WTC11 (cell line): ENCODE measurements around the gene HHIPL1. TPM values are rescaled to one million over a fixed set of nuclear protein-coding genes. Genes with fewer than 3 reads are reported as not detected.

Source experiments
- ATAC-seq: fragments of 200-7000 bp; cut with Tn5 transposase; 2 replicates; pipeline ENCODE4 v1.10.0; 2021; ENCODE audit warnings: mild to moderate bottlenecking, moderate library complexity
- CTCF ChIA-PET: fragments of 300-600 bp; sonication (Branson Sonifier 250); formaldehyde crosslinking; loops from one replicate; lab custom pipeline; 2021; ENCODE audit warnings: antibody characterized with exemption; lab: Charles Lee
- POLR2A ChIA-PET: fragments of 350-600 bp; sonication (Branson Sonifier 250); formaldehyde crosslinking; loops from one replicate; lab custom pipeline; 2021; ENCODE audit warnings: antibody characterized with exemption; lab: Charles Lee
- DNase-seq: peaks from one replicate; pipeline ENCODE4 v3.0.0; 2021; ENCODE audit warnings: low spot score
- H3K27ac Mint-ChIP-seq: 2 replicates; pipeline ENCODE4 v1.8.0; 2021; ENCODE audit warnings: mixed read lengths
- H3K27me3 Mint-ChIP-seq: 2 replicates; pipeline ENCODE4 v1.8.0; 2021; ENCODE audit warnings: low read depth, mild to moderate bottlenecking, moderate library complexity, mixed read lengths
- H3K36me3 Mint-ChIP-seq: 2 replicates; pipeline ENCODE4 v1.8.0; 2021; ENCODE audit warnings: mixed read lengths
- H3K4me1 Mint-ChIP-seq: 2 replicates; pipeline ENCODE4 v1.8.0; 2022; ENCODE audit warnings: mixed read lengths
- H3K4me3 Mint-ChIP-seq: 2 replicates; pipeline ENCODE4 v1.8.0; 2021; ENCODE audit warnings: mild to moderate bottlenecking, moderate library complexity, mixed read lengths
- H3K9me3 Mint-ChIP-seq: 2 replicates; pipeline ENCODE4 v1.8.0; 2021; ENCODE audit warnings: mixed read lengths
- ATF2 ChIP-seq: sonication (generic); formaldehyde crosslinking; IDR thresholded peaks from 2 replicates; pipeline ENCODE4 v1.8.1; 2022; ENCODE audit warnings: low read depth, missing genetic modification reagents, borderline replicate concordance
- ATF6 ChIP-seq: sonication (generic); formaldehyde crosslinking; IDR thresholded peaks from 2 replicates; pipeline ENCODE4 v1.8.1; 2023; ENCODE audit warnings: mild to moderate bottlenecking, missing genetic modification reagents
- CTCF ChIP-seq: fragments of 200-600 bp; IDR thresholded peaks from 2 replicates; pipeline ENCODE4 v1.8.0; 2022; ENCODE audit warnings: antibody characterized with exemption
- E2F5 ChIP-seq: sonication (generic); formaldehyde crosslinking; IDR thresholded peaks from 2 replicates; pipeline ENCODE4 v1.8.1; 2022; ENCODE audit warnings: mild to moderate bottlenecking, moderate library complexity, missing genetic modification reagents
- ELF4 ChIP-seq: sonication (generic); formaldehyde crosslinking; IDR thresholded peaks from 2 replicates; pipeline ENCODE4 v1.8.1; 2022; ENCODE audit warnings: low read depth, mild to moderate bottlenecking, moderate library complexity, missing genetic modification reagents
- ERG ChIP-seq: fragments of 250-450 bp; sonication (Bioruptor Pico); IDR thresholded peaks from 2 replicates; pipeline ENCODE4 v1.8.0; 2021; ENCODE audit warnings: mild to moderate bottlenecking
- FOXP4 ChIP-seq: sonication (generic); formaldehyde crosslinking; IDR thresholded peaks from 2 replicates; pipeline ENCODE4 v1.8.0; 2022; ENCODE audit warnings: mild to moderate bottlenecking, missing genetic modification reagents
- GRHL2 ChIP-seq: fragments of 250-450 bp; sonication (Bioruptor Pico); IDR thresholded peaks from 2 replicates; pipeline ENCODE4 v1.8.0; 2022; ENCODE audit warnings: mild to moderate bottlenecking, moderate library complexity; ENCODE audit not compliant: insufficient replicate concordance, severe bottlenecking
- IRF2 ChIP-seq: sonication (generic); formaldehyde crosslinking; IDR thresholded peaks from 2 replicates; pipeline ENCODE4 v1.8.0; 2022; ENCODE audit warnings: low read depth, missing genetic modification reagents, borderline replicate concordance
- JAZF1 ChIP-seq: fragments of 250-450 bp; sonication (Bioruptor Pico); IDR thresholded peaks from 2 replicates; pipeline ENCODE4 v1.9.0; 2021; ENCODE audit warnings: moderate library complexity, mild to moderate bottlenecking, inconsistent platforms
- KAT7 ChIP-seq: sonication (generic); formaldehyde crosslinking; IDR thresholded peaks from 2 replicates; pipeline ENCODE4 v1.8.1; 2023; ENCODE audit warnings: missing genetic modification reagents, mild to moderate bottlenecking, borderline replicate concordance
- MLX ChIP-seq: sonication (generic); formaldehyde crosslinking; IDR thresholded peaks from 2 replicates; pipeline ENCODE4 v1.8.1; 2023; ENCODE audit warnings: mild to moderate bottlenecking, missing genetic modification reagents, moderate library complexity
- NFE2L1 ChIP-seq: sonication (generic); formaldehyde crosslinking; IDR thresholded peaks from 2 replicates; pipeline ENCODE4 v1.8.1; 2023; ENCODE audit warnings: missing genetic modification reagents
- NR2C2 ChIP-seq: sonication (generic); formaldehyde crosslinking; IDR thresholded peaks from 2 replicates; pipeline ENCODE4 v1.8.0; 2022; ENCODE audit warnings: mild to moderate bottlenecking, missing genetic modification reagents
- USF2 ChIP-seq: sonication (generic); formaldehyde crosslinking; IDR thresholded peaks from 2 replicates; pipeline ENCODE4 v1.8.1; 2023; ENCODE audit warnings: mild to moderate bottlenecking, missing genetic modification reagents, moderate library complexity
- ZNF121 ChIP-seq: sonication (generic); formaldehyde crosslinking; IDR thresholded peaks from 2 replicates; pipeline ENCODE4 v1.8.0; 2023; ENCODE audit warnings: missing genetic modification reagents
- ZNF232 ChIP-seq: sonication (generic); formaldehyde crosslinking; IDR thresholded peaks from 2 replicates; pipeline ENCODE4 v1.8.0; 2022; ENCODE audit warnings: mild to moderate bottlenecking, missing genetic modification reagents
- ZNF416 ChIP-seq: fragments of 250-450 bp; sonication (Bioruptor Pico); IDR thresholded peaks from 2 replicates; pipeline ENCODE4 v1.9.0; 2021; ENCODE audit warnings: mild to moderate bottlenecking, inconsistent platforms
- ZNF423 ChIP-seq: fragments of 250-450 bp; sonication (Bioruptor Pico); IDR thresholded peaks from 2 replicates; pipeline ENCODE4 v2.1.2; 2022; ENCODE audit warnings: mild to moderate bottlenecking, moderate library complexity
- total RNA-seq: library from RNA; stranded (reverse); gene quantifications from 3 replicates; pipeline ENCODE4 v1.2.3, GENCODE V29; 2021

The HHIPL1 gene
- total RNA-seq, 1 experiment from 2014 or later: 1.5 TPM

GRCh38 chr14:99624971-99625370 lies 20.0 kb upstream of the HHIPL1 start:
- ATAC-seq (peak; percentile 48), DNase-seq (no peak)
- H3K27me3 Mint-ChIP-seq: no peaks in the 10 kb centered on the region
- H3K9me3 Mint-ChIP-seq: no peaks in the 10 kb centered on the region
- H3K36me3 Mint-ChIP-seq: no peaks in the 10 kb centered on the region
- CTCF ChIA-PET: interaction anchor here (0.8 kb wide), 1 partner anchor 109 kb away, joined by 3 read pairs; no protein-coding TSS in a partner anchor
- POLR2A ChIA-PET: no interaction called here
- TF ChIP-seq ZNF121 (CRISPR knock-in tag) (no peak), ZNF232 (CRISPR knock-in tag) (no peak), JAZF1 (CRISPR knock-in tag) (no peak), E2F5 (CRISPR knock-in tag) (no peak), ATF2 (CRISPR knock-in tag) (no peak), FOXP4 (CRISPR knock-in tag) (no peak), ATF6 (no peak), CTCF (no peak), NFE2L1 (no peak), ZNF423 (CRISPR knock-in tag) (no peak), ELF4 (no peak), USF2 (CRISPR knock-in tag) (no peak), IRF2 (no peak), GRHL2 (CRISPR knock-in tag) (no peak), MLX (CRISPR knock-in tag) (no peak), ZNF416 (CRISPR knock-in tag) (no peak), NR2C2 (no peak), ERG (no peak), KAT7 (CRISPR knock-in tag) (no peak)
- no peak overlapping the region for H3K4me3 Mint-ChIP-seq
- peaks cover 15% of the 10 kb centered on the region for H3K4me1 Mint-ChIP-seq
- no peak overlapping the region for H3K27ac Mint-ChIP-seq
